Neuronal stem cell (in vitro differentiated cells): ENCODE data around the gene LPP.

ENCODE experiments used
- DNase-seq: peaks from one replicate; pipeline ENCODE4 v3.0.0-alpha.2; 2013; ENCODE audit warnings: low spot score
- H2AFZ ChIP-seq: one replicate; pipeline ENCODE4 v1.6.1; 2013; ENCODE audit warnings: mild to moderate bottlenecking, low read length, inconsistent platforms
- H2AK5ac ChIP-seq: 2 replicates; pipeline ENCODE4 v1.6.1; 2013; ENCODE audit warnings: low read depth, mild to moderate bottlenecking, inconsistent platforms, low read length, moderate library complexity, mixed read lengths
- H2BK120ac ChIP-seq: 2 replicates; pipeline ENCODE4 v1.6.1; 2013; ENCODE audit warnings: low read depth, mild to moderate bottlenecking, inconsistent platforms, low read length, moderate library complexity, mixed read lengths
- H2BK12ac ChIP-seq: one replicate; pipeline ENCODE4 v1.6.1; 2013; ENCODE audit warnings: low read length, inconsistent platforms
- H2BK15ac ChIP-seq: 2 replicates; pipeline ENCODE4 v1.6.1; 2013; ENCODE audit warnings: mild to moderate bottlenecking, low read length, inconsistent platforms, mixed read lengths
- H2BK5ac ChIP-seq: one replicate; pipeline ENCODE4 v1.6.1; 2013; ENCODE audit warnings: inconsistent platforms, mild to moderate bottlenecking, low read length, moderate library complexity
- H3K14ac ChIP-seq: one replicate; pipeline ENCODE4 v1.6.1; 2013; ENCODE audit warnings: low read length, inconsistent platforms
- H3K18ac ChIP-seq: 2 replicates; pipeline ENCODE4 v1.6.1; 2013; ENCODE audit warnings: low read length, inconsistent platforms
- H3K23ac ChIP-seq: 2 replicates; pipeline ENCODE4 v1.6.1; 2013; ENCODE audit warnings: low read depth, mild to moderate bottlenecking, mixed read lengths, low read length, inconsistent platforms; ENCODE audit not compliant: poor library complexity
- H3K27ac ChIP-seq: replicated peaks from 3 replicates; pipeline ENCODE4 v1.5.1; 2013; ENCODE audit warnings: low read length, inconsistent platforms
- H3K27me3 ChIP-seq, 3 experiments: 2 replicates each; pipeline ENCODE4 v1.6.1; 2013; ENCODE audit warnings: low read length in 3 of 3, mild to moderate bottlenecking in 2 of 3, inconsistent platforms in 1 of 3, low read depth in 1 of 3, mixed read lengths in 1 of 3, moderate library complexity in 1 of 3; ENCODE audit not compliant: control insufficient read depth in 3 of 3, insufficient read depth in 3 of 3
- H3K36me3 ChIP-seq, 2 donors: replicated peaks in 1 of 2; 2 replicates each; pipeline ENCODE4 v1.6.1; 2013; ENCODE audit warnings: low read length in 2 of 2; ENCODE audit not compliant: control insufficient read depth in 2 of 2, insufficient read depth in 2 of 2
- H3K4ac ChIP-seq: 2 replicates; pipeline ENCODE4 v1.6.1; 2013; ENCODE audit warnings: inconsistent platforms, mild to moderate bottlenecking, low read length, moderate library complexity
- H3K4me1 ChIP-seq, 2 donors: 1 replicate in 1 of 2; 2 replicates in 1 of 2; pipeline ENCODE4 v1.6.1; 2013; ENCODE audit warnings: low read length in 2 of 2, low read depth in 1 of 2; ENCODE audit not compliant: control insufficient read depth in 2 of 2, insufficient read depth in 1 of 2
- H3K4me2 ChIP-seq: one replicate; pipeline ENCODE4 v1.6.1; 2013; ENCODE audit warnings: mild to moderate bottlenecking, low read length, inconsistent platforms; ENCODE audit not compliant: insufficient read depth, poor library complexity, severe bottlenecking
- H3K4me3 ChIP-seq, 2 donors: 2 replicates each; pipeline ENCODE4 v1.5.1; 2013; ENCODE audit warnings: low read length in 2 of 2, mild to moderate bottlenecking in 2 of 2, inconsistent platforms in 1 of 2, moderate library complexity in 1 of 2
- H3K79me1 ChIP-seq: one replicate; pipeline ENCODE4 v1.6.1; 2013; ENCODE audit warnings: low read depth, mild to moderate bottlenecking, inconsistent platforms, low read length, moderate library complexity
- H3K9ac ChIP-seq: one replicate; pipeline ENCODE4 v1.6.1; 2013; ENCODE audit warnings: mild to moderate bottlenecking, low read depth, low read length, inconsistent platforms; ENCODE audit not compliant: poor library complexity
- H3K9me3 ChIP-seq, 2 donors: replicated peaks in 1 of 2; 2 replicates each; pipeline versions ENCODE3 to v1.6.1; 2013; ENCODE audit warnings: low read length in 2 of 2, mild to moderate bottlenecking in 2 of 2, inconsistent platforms in 1 of 2, low read depth in 1 of 2, mixed read lengths in 1 of 2, moderate library complexity in 1 of 2; ENCODE audit not compliant: control insufficient read depth in 2 of 2, insufficient read depth in 1 of 2
- H4K8ac ChIP-seq: one replicate; pipeline ENCODE4 v1.6.1; 2013; ENCODE audit warnings: low read depth, mild to moderate bottlenecking, inconsistent platforms, low read length, moderate library complexity
- H4K91ac ChIP-seq: one replicate; pipeline ENCODE4 v1.6.1; 2013; ENCODE audit warnings: low read length, low read depth, mild to moderate bottlenecking, inconsistent platforms; ENCODE audit not compliant: poor library complexity
- WGBS, 2 donors: extraction: QIAGEN DNeasy Blood & Tissue Kit; methylation state at CpG; one replicate each; pipeline ENCODE4 v1.1.7; 2013; ENCODE audit warnings: missing lambda C conversion rate in 2 of 2, mixed read lengths in 1 of 2; ENCODE audit not compliant: insufficient read length in 2 of 2, insufficient replicate concordance in 1 of 2; ENCODE audit errors: extremely low coverage in 2 of 2; 5-methylcytosine and 5-hydroxymethylcytosine counted together

Gene LPP

DNA sequence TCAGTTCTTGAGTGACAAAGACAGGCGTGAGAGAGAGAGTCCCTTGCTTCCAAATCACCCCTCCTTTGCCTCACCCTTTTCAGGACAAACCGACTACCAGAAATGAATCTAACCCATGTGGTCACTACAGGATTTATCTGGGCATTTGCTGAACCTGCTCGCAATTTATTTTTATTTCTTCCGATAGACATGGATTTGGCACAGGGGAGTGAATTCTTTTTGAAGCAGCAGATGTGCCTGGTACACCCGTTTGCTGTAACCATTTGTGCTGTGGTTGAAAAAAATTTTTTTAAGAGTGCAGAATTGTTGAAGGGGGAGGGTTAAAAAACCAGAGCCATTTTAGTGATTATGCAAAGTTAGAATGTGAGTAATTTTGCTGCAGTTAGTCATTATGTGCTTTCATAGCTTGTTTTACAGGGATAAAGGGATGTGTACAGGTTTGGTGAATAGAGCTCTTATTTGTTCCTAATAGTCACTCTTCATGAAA lies 442.0 kb downstream of the LPP start:
- no CpG with 5 or more reads among the region's 5 CpGs for WGBS, 2 donors
- H4K91ac ChIP-seq: no peak overlapping the region
- no peak overlapping the region for H3K9ac ChIP-seq
- no peaks in the 10 kb centered on the region for H3K79me1 ChIP-seq
- no peak overlapping the region for H2BK12ac ChIP-seq
- no peak overlapping the region for H2AFZ ChIP-seq
- no peak overlapping the region for H2BK15ac ChIP-seq
- H2AK5ac ChIP-seq: no peak overlapping the region
- no peaks in the 10 kb centered on the region for H3K27me3 ChIP-seq
- H3K4me2 ChIP-seq: no peak overlapping the region
- H3K27ac ChIP-seq: no peak overlapping the region
- no peak overlapping the region for H3K4me3 ChIP-seq
- H3K4ac ChIP-seq: no peak overlapping the region
- H4K8ac ChIP-seq: no peak overlapping the region
- H3K14ac ChIP-seq: no peak overlapping the region
- no peaks in the 10 kb centered on the region for H3K4me1 ChIP-seq
- no peak overlapping the region for H2BK5ac ChIP-seq
- H3K23ac ChIP-seq: no peak overlapping the region
- no peaks in the 10 kb centered on the region for H3K9me3 ChIP-seq
- H3K18ac ChIP-seq: no peak overlapping the region
- no peak overlapping the region for H2BK120ac ChIP-seq
- no peak for DNase-seq
- no peaks in the 10 kb centered on the region for H3K36me3 ChIP-seq

DNA sequence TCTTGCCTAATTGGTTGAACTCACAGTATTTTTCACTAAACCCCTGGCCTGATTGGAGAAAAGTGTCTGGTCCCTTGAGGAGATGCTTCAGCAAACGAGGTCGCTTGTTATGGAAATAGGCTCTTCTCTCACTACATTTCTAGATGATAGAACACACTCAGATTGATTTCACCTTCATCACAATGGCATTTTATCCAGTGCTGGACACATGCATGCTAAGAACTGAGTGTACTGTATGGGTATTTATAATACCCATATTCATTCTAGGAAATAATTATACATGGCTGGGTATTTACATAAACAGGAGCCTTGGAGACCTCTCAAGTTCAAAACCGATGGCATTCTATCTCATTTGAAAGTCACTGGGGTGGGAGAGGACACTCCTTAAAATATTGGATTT lies 444.9 kb downstream of the LPP start:
- no peak overlapping the region for H3K4me2 ChIP-seq
- no peak overlapping the region for H2BK15ac ChIP-seq
- H2AFZ ChIP-seq: no peak overlapping the region
- DNase-seq: no peak
- H3K14ac ChIP-seq: no peak overlapping the region
- H3K4me3 ChIP-seq: no peak overlapping the region
- no peak overlapping the region for H2BK12ac ChIP-seq
- H3K9ac ChIP-seq: no peak overlapping the region
- H4K91ac ChIP-seq: no peak overlapping the region
- H4K8ac ChIP-seq: no peak overlapping the region
- WGBS, 2 donors: no CpG with 5 or more reads among the region's 3 CpGs
- H2BK5ac ChIP-seq: no peak overlapping the region
- no peak overlapping the region for H3K27ac ChIP-seq
- no peaks in the 10 kb centered on the region for H3K27me3 ChIP-seq
- H3K36me3 ChIP-seq: no peaks in the 10 kb centered on the region
- H3K4ac ChIP-seq: no peak overlapping the region
- H3K4me1 ChIP-seq: no peaks in the 10 kb centered on the region
- no peaks in the 10 kb centered on the region for H3K9me3 ChIP-seq
- H2AK5ac ChIP-seq: no peak overlapping the region
- no peak overlapping the region for H3K18ac ChIP-seq
- no peak overlapping the region for H2BK120ac ChIP-seq
- no peak overlapping the region for H3K23ac ChIP-seq
- H3K79me1 ChIP-seq: no peaks in the 10 kb centered on the region

DNA sequence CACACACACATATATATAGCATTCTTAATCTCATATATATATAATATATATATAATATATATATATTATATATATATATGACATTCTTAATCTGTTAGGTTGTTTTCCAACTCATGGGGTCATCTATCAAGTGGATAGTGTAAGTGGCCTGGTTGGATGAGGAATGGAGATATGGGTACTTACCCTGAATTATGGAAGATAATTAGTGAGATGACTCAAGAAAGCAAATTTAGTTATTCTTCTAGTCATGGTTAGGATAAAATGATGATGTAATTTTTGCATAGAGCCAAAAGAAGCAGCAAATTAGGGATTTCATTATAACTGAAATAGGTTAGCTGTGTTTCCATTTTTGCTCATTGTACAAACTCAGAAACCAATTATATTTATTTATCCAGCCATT lies 448.2 kb downstream of the LPP start:
- no peak for DNase-seq
- Histone ChIP-seq H3K9ac (no peak overlapping the region), H2AK5ac (no peak overlapping the region), H2BK12ac (no peak overlapping the region), H3K27ac (no peak overlapping the region), H3K36me3 (no peaks in the 10 kb centered on the region), H3K9me3 (no peaks in the 10 kb centered on the region), H3K18ac (no peak overlapping the region), H3K14ac (no peak overlapping the region), H3K4me1 (no peaks in the 10 kb centered on the region), H3K4me2 (no peak overlapping the region), H4K91ac (no peak overlapping the region), H2AFZ (no peak overlapping the region), H3K79me1 (no peaks in the 10 kb centered on the region), H2BK120ac (no peak overlapping the region), H3K27me3 (no peaks in the 10 kb centered on the region), H3K23ac (no peak overlapping the region), H3K4ac (no peak overlapping the region), H2BK15ac (no peak overlapping the region), H3K4me3 (no peak overlapping the region), H4K8ac (no peak overlapping the region), H2BK5ac (no peak overlapping the region)

DNA sequence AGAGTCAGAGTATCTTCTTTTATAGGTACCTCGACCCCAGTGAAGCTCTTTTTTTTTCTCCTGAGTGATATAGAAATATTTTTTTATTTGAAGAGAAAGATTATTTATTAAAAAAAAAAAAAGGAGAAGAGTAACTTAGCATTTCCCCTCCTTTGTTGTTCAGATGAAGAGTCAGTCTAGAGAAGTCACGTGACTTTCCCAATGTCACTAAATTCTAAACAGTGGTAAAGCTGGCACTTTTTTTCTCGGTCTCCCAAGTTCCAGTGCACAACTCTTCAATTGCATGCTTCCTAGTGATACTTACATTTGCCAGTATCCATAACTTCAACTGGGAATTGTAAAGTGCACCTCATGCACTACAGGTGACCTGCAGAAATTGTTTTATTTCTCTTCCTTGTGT lies 448.7 kb downstream of the LPP start:
- Histone ChIP-seq H3K23ac (no peak overlapping the region), H2BK12ac (no peak overlapping the region), H4K8ac (no peak overlapping the region), H3K79me1 (no peaks in the 10 kb centered on the region), H3K27ac (no peak overlapping the region), H3K27me3 (no peaks in the 10 kb centered on the region), H2AFZ (no peak overlapping the region), H3K36me3 (no peaks in the 10 kb centered on the region), H3K4ac (no peak overlapping the region), H3K9ac (no peak overlapping the region), H4K91ac (no peak overlapping the region), H3K4me2 (no peak overlapping the region), H2BK15ac (no peak overlapping the region), H2AK5ac (no peak overlapping the region), H3K9me3 (no peaks in the 10 kb centered on the region), H2BK5ac (no peak overlapping the region), H2BK120ac (no peak overlapping the region), H3K4me1 (no peaks in the 10 kb centered on the region), H3K14ac (no peak overlapping the region), H3K4me3 (no peak overlapping the region), H3K18ac (no peak overlapping the region)
- WGBS, 2 donors: no CpG with 5 or more reads among the region's 3 CpGs
- no peak for DNase-seq
